Fibroblast of gingiva (primary cell): Measurements from ENCODE around the gene FDX2.

ENCODE experiments used
- DNase-seq: peaks from one replicate; pipeline ENCODE4 v3.0.0-alpha.2; 2011; ENCODE audit warnings: low read depth

The FDX2 gene

DNA sequence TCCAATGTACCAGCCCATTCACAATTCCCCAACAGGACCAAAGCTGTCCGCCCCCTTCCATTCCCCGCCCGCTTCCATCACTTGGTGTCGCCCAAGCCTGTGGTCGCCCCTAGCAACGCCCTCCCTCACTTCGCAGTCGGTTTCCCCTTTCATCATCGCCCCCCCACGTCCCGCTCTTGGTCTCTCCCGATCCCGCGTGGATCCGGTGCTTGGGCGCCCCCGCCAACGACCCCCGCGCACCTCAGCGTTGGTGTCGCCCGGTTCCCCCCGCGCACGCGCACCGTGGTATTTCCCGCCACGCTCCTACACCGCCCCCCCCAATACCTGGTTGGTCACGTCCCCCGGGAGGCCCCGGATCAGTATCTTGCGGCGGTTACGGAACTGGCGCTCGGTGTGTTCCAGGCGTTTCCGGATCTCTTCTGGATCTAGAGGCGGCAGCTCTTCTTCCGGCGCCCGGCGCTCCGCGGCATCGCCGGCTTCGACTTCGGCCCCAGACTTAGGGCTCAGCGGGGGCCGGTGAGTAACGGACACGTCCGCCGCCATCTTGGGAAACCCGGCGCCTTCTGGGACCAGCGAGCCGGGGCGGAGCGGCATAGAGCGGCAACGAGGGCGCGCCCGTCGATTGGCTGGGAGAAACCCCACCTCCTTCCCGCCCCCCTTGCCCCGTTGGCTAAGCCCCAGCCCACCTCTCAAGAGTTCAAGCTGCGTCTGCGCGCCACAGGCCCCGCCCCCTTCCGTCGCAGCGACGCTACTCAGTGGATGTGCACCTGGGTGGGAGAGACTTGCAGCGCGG lies 17.3 kb upstream of the FDX2 start, which contains the start of gene RAVER1:
RAVER1 (minus strand) TSS at position 565 of the 793 bp plus-strand sequence; CDS start at position 543, 22 bp downstream.
- peak; percentile 97 for DNase-seq

DNA sequence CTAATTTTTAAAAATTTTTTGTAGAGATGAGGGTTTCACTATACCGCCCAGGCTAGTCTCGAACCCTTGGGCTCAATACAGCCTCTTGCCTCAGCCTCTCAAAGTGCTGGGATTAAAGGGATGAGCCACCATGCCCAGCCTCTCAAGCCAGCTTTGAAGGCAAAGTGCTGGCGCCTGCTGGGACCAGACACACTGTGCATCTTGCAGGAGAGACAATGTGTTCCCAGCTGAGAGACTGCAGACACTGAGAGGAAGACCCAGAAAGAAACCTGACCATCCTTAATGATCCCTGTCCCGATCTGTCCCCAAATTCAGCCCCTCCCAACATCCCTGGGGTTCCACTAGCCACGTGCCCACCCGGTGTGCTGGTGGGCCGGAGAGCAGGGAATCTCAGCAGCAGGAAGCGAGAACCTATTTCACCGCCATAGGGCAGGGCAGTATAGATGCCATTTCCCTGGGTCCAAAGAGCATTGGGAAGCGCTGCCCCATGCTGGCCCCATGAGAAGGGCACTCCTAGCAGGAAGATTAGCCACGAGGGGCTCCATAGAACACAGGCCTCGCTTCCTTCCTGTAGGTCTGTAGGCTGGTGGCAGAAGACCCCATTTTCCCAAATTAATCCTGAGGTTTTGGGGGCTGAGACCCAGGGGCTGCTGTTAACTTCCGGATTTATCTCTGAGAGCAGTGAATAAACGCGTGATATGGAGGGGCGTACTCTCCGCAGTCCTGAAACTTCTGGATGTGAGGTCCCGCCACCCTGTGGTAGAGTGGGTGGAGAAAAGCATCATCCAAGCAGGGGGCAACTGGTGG lies 16.5 kb upstream of the FDX2 start:
- DNase-seq: no peak

DNA sequence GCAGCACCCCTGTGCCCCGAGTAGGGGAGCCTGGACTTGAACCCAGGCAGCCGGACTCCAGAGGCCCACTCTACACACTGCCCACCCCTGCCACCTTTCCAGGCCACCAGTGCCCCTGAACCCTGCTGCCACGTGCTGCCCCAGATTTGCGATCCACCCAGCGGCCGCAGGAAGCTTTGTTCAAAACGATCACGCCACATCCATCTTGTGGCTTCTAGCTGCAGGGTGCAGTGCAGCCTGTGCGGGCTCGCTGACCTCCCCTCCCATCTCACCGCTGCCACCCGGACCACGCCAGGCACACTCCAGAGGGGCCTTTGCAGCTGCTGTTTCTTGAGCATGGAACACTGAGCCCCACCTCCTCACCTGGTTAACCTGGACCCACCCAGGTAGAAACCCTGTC lies 13.7 kb upstream of the FDX2 start:
- no peak for DNase-seq

DNA sequence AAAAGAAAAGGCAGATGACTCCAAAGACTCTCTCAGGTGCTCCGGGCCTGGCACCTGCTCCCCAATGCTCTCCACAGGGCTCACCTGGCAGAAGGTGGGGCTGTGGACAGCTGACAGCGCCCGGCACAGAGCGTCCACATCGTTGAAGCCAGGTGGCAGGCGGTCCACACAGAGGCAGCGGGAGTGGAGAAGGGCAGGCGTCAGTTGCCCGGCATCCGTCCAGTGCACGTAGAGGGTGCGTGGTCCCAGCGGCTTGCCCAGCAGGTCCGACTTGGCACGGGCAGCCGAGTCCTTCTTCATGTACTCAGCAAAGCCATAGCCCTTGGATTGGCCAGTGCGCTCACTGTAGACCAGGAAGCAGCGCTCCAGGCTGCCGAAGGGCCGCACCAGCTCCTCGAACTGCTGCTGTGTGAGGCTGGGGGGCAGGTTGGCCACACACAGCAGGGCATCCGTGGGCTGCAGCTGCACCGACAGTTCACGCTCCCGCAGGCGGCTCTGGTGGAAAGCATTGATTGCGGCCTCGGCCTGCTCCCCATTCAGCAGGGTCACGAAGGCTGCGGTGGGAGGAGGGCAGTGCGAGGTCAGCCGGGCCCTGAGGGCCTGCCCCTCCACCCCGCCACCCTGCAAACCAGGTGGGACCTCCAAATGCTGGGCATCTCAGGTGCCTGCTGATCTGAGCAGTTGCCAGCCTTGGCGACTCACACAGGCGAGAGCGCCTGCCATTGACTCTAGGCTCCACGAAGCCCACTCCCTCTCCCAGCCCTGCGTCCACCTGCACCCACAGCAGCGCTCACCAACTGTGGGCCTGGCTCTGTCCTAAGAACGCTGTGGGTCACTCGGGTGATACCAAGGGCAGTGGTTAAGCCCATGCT lies 13.0 kb upstream of the FDX2 start:
- DNase-seq: no peak

DNA sequence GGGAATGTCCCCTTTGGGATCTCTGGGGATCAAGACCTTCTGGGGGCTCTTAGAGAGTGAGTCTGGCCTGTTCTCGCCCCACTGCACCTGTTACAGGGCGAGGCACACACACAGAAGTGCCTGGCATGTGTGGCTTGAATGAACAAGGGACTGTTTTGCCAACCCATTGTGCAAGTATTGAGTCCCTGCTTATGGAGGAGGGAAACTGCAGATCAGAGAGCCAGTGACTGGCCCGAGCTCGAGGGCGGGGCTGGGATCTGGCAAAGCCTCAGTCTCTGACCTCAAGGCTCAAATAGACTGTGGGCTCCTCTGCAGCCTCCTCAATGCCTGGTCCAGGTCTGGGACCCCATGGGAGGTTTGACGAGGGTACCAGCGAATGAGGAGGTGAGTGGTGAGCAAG lies 12.0 kb upstream of the FDX2 start:
- no peak for DNase-seq

DNA sequence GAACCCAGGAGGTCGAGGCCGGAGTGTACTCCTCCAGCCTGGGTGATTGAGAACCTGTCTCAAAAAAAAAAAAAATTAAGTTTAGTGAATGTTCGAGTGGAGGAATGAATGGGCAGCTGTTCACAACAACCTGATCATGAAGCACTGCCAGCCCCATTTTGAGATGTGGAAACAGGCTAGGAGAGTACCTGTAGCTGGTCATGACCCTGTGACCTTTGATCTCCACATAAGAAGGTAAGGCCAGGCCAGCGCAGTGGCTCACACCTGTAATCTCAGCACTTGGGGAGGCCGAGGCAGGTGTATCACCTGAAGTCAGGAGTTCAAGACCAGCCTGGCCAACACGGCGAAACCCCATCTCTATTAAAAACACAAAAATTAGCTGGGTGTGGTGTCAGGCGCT lies 9.9 kb upstream of the FDX2 start:
- DNase-seq: no peak

DNA sequence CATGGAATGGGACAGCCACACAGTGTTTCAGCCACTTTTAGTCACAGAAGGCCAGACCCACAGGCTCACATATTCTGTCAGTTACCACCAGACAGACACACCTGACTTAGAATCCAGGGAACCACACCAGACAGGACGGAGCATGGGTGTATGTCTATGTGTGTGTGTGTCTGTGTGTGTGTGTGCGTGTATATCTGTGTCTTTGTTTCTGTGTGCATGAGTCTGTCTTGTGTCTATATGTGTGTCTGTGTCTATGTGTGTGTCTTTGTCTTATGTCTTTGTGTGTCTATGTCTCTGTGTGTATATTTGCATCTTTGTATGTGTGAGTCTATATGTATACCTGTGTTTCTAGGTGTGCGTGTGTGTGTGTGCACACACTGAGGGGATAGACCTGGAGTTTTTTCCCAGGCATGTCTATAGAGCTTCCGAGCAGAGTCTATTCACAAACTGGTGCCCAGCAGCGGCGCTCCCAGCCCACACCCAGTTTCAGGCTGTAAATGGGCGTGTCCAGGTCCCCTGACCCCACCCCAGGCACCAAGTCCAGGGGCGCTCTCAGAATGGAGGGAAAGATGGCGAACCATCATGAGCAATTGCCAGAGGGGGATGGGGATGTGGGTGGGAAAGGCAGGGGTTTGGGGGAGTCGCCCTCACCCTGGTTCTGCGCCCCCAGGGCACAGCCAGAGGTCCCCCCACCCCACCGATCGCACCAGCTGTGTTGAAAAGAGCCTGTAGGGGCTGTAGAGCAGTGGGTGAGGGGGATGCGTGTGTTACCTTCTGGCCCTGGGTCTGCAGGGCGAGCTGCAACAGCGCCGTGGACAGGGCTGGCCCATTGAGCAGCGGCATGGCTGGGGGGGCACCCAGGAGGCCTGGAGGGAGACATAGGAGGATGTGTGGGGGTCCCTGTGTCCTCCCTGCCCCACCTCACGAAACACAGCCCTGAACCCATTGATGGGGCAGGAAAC lies 6.3 kb upstream of the FDX2 start:
- DNase-seq: no peak

DNA sequence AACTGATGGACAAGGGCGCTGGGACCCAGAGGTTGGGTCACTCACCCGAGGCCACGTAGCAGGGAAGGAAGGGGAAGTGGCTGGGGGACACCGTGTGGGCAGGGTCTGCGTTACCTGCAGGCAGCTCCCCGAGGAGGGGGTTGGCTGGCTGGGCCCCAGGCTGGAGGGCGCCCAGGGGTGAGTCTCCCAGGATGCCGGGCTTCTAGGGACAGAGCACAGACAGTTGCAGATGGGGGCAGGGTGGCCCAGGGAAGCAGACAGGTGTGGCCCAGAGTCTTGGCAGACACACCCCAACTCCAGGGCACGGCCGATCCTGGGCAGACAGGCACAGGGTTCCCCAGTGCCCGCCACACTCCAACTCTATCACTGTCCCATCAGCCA lies 5.6 kb upstream of the FDX2 start:
- DNase-seq: no peak

DNA sequence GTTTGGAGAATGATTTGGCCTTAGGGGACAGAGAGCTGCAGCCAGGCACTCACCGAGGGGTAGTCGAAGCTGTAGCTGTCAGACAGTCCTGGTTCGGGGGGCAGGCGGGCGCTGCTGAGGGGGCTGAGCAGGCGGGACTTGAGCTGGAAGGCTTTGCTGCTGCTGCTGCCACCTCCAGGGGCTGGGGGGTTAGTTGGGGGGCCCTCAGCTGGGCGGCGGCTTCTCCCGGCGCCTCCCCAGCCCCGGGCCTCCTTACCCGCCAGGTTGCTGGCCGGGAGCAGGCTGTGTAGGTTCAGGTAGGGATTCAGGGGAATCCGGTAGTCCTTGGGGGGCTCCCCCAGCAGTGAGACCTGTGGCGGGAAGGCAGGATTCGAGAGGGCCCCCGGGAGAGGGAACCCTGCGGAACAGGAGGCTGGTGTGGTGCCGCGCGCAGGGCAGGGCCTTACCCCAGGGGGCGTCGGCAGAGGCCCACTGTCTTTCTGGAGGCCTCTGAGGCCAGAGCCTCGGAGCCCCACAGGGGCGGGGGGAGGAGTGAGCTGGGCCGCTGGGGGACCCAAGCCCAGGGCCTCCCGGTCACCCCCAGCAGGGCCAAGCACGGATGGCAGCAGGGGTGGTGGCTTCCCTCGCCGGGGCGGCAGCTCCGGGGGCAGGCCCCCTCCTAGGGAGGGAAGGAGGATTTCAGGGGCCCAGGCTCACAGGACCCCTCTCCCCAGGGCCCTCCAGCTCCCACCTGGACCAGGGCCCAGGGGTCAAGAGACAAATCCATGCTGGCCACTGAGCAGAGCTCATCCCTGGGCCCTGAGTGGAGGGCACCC lies 5.0 kb upstream of the FDX2 start:
- no peak for DNase-seq

DNA sequence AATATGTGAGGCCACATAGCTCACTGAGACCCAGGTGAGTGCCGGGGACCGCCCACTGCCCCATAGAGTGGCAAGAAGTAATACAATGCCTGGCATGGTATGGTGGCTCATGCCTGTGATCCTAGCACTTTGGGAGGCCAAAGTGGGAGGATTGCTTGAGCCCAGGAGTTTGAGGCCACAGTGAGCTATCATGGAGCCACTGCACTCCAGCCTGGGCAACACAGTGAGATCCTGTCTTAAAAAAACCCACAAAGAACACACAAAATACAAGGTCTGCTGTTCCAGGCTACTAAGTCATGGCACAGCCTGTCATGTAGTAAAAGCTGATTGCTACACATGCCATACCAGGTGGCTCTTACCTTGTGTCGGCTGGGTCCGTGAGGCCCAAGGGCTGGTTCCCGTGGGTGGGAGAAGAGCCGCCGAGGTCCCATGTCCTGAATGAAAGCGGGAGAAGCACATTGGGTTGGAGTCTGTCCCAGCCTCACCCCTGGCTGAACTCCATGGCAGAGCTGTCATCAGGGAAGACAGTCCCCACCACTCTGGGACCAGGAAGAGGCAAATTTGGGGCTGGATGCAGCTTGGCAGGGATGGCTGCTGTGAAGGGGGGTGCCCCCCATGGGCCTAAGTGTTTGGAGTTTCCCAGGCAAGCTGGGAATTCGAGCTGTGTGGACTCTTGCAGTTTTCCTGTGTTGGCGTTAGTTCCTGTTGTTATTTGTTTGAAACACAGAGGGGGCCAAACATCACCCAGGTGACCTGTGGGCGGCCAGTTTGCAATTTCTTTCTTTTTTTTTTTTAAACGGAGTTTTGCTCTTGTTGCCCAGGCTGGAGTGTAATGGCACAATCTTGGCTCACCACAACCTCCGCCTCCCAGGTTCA lies 3.2 kb upstream of the FDX2 start:
- DNase-seq: no peak

DNA sequence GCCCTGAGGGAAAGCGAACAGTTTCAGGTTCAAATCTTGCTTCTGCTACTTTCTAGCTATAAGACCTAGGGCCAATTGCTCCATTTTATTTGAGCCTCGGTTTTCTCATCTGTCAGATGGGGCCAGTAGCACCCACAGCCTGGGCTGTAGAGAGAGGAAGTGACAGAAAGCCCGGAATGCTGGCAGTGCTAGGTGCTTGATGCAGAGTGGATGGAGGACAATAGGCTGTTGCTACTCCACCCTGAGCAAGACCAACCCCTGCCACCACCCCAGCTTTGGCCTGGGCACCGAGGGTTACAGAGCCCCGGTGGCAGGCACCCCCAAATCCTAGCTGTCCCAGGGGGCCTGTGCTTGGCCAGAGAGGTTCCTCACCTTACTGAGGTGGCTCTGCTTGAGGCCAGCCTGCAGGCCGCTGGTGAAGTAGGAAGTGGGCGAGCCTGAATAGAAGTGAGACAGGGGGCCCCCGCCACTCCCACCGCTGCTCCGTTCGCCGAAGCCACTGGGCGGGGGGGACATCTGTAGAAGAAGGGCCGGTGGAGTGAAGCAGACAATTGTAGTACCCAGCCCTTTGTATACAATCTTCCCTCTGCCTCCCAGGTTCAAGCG lies 2.1 kb upstream of the FDX2 start:
- no peak for DNase-seq

DNA sequence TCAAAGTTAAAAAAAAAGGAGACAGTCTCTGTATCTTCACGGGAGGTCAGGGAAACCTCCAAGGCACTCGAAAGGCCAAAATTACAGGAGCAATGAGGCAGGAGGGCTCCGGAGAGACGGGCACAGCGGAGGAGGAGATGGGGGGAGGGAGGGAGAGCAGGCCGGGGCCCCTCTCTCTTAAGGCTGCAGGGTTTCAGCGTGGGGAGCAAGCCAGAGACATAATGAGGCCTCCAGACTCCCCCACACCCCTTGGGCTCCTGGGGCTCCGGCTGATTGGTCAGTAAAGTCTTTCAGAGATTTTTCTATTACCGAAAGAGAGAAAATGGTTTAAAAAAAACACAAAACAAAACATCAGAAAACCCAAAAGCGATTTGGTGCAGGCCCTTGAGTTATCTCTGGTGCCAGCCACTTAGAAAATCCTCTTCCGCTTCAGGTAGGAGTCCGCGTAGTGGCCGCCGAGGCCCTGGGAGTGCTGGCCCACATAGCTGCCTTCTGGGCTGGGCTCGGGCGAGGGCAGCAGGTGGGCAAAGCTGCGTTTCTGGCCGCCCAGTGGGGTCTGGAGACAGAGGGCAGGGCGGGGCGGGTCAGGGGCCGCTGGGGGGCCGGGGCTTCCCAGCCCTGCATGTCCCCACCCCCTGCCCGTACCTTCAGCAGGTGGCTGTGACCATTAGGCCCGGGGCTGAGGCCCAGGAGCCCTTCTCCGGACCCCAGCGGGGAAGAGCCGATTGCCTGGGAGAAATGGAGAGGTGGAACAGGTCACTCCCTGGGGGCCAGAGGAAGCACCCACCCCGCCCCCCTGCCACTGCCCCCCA lies 1.4 kb upstream of the FDX2 start:
- no peak for DNase-seq

DNA sequence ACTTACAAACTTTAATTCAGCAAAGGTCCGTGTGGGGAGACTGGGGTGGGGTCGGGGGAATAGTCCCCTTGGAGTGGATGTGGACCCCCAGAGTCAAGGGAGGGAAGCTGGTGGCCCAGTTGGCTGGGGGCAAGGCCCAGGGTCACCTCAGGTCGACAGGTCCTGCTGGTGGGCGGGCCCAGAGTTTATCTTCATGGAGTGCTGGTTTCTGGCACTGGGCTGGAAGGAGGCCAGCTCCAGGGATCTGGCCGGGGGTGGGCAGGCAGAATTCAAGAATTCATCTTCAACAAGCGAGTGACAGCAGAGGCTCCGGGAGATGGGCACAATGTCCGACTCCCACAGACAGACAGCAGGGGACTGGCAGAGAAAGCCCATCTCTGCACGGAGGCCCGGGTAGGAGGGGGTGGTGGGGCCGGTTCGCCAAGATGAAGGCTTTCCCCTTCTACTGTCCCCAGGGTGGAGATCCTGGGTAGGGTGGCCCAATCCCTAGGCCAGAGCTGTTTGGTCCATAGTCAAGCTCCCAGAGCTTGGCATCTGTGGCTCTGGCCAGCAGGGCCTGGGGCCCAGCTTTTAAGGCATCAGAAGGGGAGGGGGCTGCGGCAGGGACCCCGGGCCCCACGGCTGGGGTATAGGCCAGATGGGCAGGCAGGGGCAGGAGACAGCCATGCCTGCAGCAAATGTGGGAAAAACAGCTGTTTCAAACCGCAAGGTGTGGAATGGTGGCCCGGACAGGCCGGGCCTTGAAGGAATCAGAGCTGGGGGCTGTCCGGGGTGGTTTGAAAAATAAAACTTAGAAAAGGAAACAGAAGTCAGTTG lies 622 bp upstream of the FDX2 start:
- DNase-seq: no peak

DNA sequence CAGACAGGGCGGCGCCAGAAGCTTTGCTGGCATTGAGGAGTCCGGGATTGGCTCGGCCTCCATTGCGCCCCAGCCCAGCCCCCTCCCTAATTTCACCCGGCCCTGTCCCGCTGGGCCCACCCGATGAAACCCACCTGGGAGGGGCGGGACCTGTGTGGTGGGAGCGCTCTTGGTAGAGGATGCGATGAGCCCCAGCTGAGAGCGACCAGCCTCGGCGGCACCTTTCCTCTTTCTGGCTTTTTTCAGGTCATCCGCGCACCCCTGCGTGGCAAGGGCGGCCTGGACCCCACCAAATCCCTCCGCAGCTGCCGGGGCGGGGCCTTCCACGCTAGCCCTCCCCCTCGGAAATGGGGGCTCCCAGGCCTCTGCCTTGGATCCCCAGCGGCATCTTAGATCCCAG lies 6.4 kb downstream of the FDX2 start, which contains the start of gene ZGLP1:
ZGLP1 (minus strand) TSS at position 393 of the 400 bp plus-strand sequence.
- DNase-seq: no peak

DNA sequence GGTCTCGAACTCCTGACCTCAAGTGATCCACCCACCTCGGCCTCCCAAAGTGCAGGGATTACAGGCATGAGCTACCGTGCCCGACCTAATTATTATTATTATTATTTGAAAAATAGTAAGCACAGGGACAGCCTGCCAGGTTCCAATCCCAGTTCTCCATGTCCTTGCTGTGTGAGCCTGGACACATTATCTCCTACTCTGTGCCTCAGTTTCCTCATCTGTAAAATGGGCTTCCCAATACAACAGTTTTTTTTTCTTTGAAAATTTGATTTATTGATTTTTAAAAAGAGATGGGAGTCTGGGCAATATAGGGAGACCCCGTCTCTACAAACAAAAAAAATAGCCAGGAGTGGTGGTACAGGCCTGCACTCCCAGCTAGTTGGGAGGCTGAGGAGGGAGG lies 9.5 kb downstream of the FDX2 start:
- no peak for DNase-seq

DNA sequence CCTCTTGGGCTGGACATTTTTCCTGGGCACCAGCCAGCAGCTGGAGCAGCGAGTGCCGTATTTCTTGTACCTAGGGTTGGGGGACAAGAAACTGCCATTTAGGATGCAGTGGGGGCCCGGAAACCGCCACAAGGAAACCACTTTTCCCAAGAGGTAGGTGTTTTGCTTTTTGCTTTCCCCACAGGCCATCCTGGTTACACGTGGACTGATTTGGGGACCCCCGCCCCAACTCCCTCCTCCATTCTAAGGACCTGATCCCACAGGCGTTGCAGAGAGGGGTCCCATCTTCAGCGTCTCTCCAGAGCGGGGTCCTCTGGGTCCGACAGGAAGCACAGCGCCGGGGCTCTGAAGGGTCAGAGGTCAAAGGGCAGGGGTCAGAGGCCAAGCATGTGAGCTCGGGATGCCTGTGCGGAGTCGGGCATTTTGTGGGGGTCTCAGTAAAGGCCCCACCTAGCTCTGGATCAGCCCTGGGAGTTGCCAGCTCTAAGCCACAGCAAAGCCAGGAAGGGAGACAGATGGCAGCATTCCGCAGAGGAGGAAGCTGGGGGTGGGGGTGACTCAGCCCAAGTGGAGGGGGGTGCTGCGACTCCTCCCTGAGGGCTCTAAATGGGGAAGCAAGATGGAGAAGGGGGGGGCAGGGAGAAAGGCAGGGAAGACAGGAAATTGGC lies 10.5 kb downstream of the FDX2 start:
- DNase-seq: no peak
